Astrocyte (in vitro differentiated cells and primary cell): ENCODE data around the gene GFOD1.

Source experiments
- CTCF ChIP-seq: IDR thresholded peaks from 2 replicates; pipeline ENCODE4 v1.5.1; 2011; ENCODE audit warnings: low read depth, mild to moderate bottlenecking, inconsistent platforms, low read length, moderate library complexity; ENCODE audit not compliant: insufficient read depth
- EZH2 ChIP-seq: IDR thresholded peaks from 2 replicates; pipeline ENCODE4 v1.6.1; 2012; ENCODE audit warnings: mild to moderate bottlenecking, low read length, inconsistent platforms; ENCODE audit not compliant: insufficient read depth

DNA sequence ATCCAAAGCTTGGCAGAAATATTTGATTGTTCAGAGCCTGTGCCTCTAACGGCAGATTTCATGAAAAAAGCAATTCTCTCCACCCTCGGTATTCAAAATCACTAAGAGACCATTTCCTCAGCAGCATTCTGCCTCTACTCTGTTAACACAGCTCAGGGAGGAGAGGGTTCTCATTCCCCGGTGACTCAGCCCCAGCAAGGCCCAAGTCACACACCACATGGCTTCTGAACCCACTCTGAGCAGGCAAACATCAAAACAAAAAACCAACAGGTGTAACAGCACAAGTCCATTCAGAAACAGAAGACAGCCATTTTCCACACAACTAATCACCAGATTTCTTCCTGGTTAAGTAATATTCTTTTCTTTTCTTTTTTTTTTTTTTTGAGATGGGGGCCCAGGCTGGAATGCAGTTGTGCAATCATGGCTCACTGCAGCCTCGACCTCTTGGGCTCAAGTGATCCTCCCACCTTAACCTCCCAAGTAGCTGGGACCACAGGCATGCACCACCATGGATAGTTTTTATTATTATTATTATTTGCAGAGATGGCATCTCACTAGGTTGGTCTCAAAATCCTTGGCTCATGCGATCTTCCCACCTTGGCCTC, 55.4 kb downstream of the GFOD1 start:
- TF ChIP-seq EZH2: no peak
- no peak for TF ChIP-seq CTCF
